Cardiac muscle cell (in vitro differentiated cells and primary cell): Measurements from ENCODE around the gene HMGB3. TPM values are rescaled to one million over a fixed set of nuclear protein-coding genes. Genes with fewer than 3 reads are reported as not detected.

ENCODE experiments used
- DNase-seq, 2 donors: peaks; one replicate each; pipeline versions ENCODE4 v3.0.0 to v3.0.0-alpha.2; 2010 to 2017; ENCODE audit warnings: low read depth in 1 of 2, low spot score in 1 of 2
- H3K27ac ChIP-seq: fragments of 200-600 bp; sonication (generic); 2 replicates; pipeline ENCODE4 v1.5.1; 2016
- H3K27me3 ChIP-seq: fragments of 200-600 bp; sonication (generic); 2 replicates; pipeline ENCODE4 v1.6.0; 2016; ENCODE audit warnings: control low read depth
- H3K36me3 ChIP-seq: fragments of 200-600 bp; sonication (generic); 2 replicates; pipeline ENCODE4 v1.5.1; 2016; ENCODE audit warnings: control low read depth
- H3K4me1 ChIP-seq: fragments of 200-600 bp; sonication (generic); 2 replicates; pipeline ENCODE4 v1.8.1; 2017; ENCODE audit warnings: low read depth, mild to moderate bottlenecking, mixed run types
- H3K4me3 ChIP-seq: fragments of 200-600 bp; sonication (generic); 2 replicates; pipeline ENCODE4 v1.5.1; 2016; ENCODE audit warnings: mild to moderate bottlenecking
- H3K9me3 ChIP-seq: fragments of 200-600 bp; sonication (generic); 2 replicates; pipeline ENCODE4 v1.5.1; 2017; ENCODE audit warnings: low read depth, mild to moderate bottlenecking, control low read depth
- CTCF ChIP-seq: IDR thresholded peaks from 2 replicates; pipeline ENCODE4 v1.5.1; 2012; ENCODE audit warnings: low read depth, mild to moderate bottlenecking, low read length
- polyA plus RNA-seq: library from polyadenylated mRNA; unstranded; fragments of >200 nt; fragmentation: Nextera tagmentation; extraction: Ambion mirVana; gene quantifications from 2 replicates; pipeline ENCODE4 v1.2.1, GENCODE V29; 2016
- total RNA-seq: library from RNA; depleted of rRNA; stranded (reverse); fragments of >200 nt; gene quantifications from 2 replicates; pipeline ENCODE4 v1.2.3, GENCODE V29; 2016

The HMGB3 gene
- total and polyA plus RNA-seq, 2 experiments from 2014 or later, result 117 to 120 TPM

- no peaks in the 10 kb centered on the region for H3K36me3 ChIP-seq
- H3K4me3 ChIP-seq, result no peak overlapping the region
- H3K27ac ChIP-seq, result no peak overlapping the region
- H3K9me3 ChIP-seq, result no peaks in the 10 kb centered on the region
- H3K27me3 ChIP-seq, result no peaks in the 10 kb centered on the region
- no peaks in the 10 kb centered on the region for H3K4me1 ChIP-seq
- no peak for TF ChIP-seq CTCF
- no peak for DNase-seq
Observed at GRCh38 chrX:150977411-150978162, 5.5 kb upstream of the HMGB3 start.

GRCh38 chrX:150980186-150980585, 2.9 kb upstream of the HMGB3 start:
- H3K4me3 ChIP-seq, result no peak overlapping the region
- no peaks in the 10 kb centered on the region for H3K36me3 ChIP-seq
- no peaks in the 10 kb centered on the region for H3K9me3 ChIP-seq
- DNase-seq, result no peak
- H3K27me3 ChIP-seq, result no peaks in the 10 kb centered on the region
- no peak for TF ChIP-seq CTCF
- H3K27ac ChIP-seq, result no peak overlapping the region
- H3K4me1 ChIP-seq, result no peaks in the 10 kb centered on the region

- Histone ChIP-seq H3K36me3 (no peaks in the 10 kb centered on the region), H3K4me3 (no peak overlapping the region), H3K27me3 (no peaks in the 10 kb centered on the region), H3K4me1 (no peaks in the 10 kb centered on the region), H3K9me3 (no peaks in the 10 kb centered on the region), H3K27ac (no peak overlapping the region)
- DNase-seq, result no peak
- TF ChIP-seq CTCF, result no peak
Observed at GRCh38 chrX:150980711-150981110, 2.4 kb upstream of the HMGB3 start.

- H3K27me3 ChIP-seq, result no peaks in the 10 kb centered on the region
- no peak overlapping the region for H3K27ac ChIP-seq
- H3K4me1 ChIP-seq, result no peaks in the 10 kb centered on the region
- no peak for TF ChIP-seq CTCF
- H3K36me3 ChIP-seq, result peaks cover 9% of the 10 kb centered on the region
- DNase-seq, result no peak
- H3K4me3 ChIP-seq, result peak overlapping the region; percentile 49
- no peaks in the 10 kb centered on the region for H3K9me3 ChIP-seq
Observed at GRCh38 chrX:150982235-150982787, 824 bp upstream of the HMGB3 start.

GRCh38 chrX:150983521-150984168, 510 bp downstream of the HMGB3 start:
- H3K27ac ChIP-seq, result peak overlapping the region; percentile 90
- no peaks in the 10 kb centered on the region for H3K9me3 ChIP-seq
- H3K4me1 ChIP-seq, result no peaks in the 10 kb centered on the region
- peaks cover 14% of the 10 kb centered on the region for H3K36me3 ChIP-seq
- H3K27me3 ChIP-seq, result no peaks in the 10 kb centered on the region
- TF ChIP-seq CTCF, result no peak
- DNase-seq, result peak in 1 of 2 donors; percentile 26
- peak overlapping the region; percentile 70 for H3K4me3 ChIP-seq
